Measurements from ENCODE around the gene C16orf87.

The C16orf87 gene

GRCh38 chr16:46842192-46842895 lies 11.4 kb upstream of the C16orf87 start:
- DNase-seq: no peak

DNA sequence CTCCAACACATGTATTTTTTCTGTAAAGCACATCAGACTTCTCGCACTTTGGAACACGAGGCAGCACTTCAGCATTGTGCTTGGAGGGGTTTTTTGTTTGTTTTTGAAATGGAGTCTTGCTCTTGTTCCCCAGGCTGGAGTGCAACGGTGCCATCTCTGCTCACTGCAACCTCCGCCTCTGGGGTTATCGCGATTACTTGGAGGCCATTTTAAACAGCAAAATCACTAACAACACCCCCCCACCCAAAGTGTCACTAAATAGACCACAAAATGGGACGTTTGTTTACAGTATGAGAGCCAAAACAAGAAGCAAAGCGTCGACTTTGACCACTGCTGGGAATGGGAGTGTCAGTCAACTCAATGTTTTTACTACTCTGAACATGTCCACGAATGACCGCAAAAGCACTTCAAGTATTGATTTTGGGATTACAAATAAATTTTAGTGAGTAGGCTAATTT lies 9.0 kb upstream of the C16orf87 start:
- DNase-seq: no peak

DNA sequence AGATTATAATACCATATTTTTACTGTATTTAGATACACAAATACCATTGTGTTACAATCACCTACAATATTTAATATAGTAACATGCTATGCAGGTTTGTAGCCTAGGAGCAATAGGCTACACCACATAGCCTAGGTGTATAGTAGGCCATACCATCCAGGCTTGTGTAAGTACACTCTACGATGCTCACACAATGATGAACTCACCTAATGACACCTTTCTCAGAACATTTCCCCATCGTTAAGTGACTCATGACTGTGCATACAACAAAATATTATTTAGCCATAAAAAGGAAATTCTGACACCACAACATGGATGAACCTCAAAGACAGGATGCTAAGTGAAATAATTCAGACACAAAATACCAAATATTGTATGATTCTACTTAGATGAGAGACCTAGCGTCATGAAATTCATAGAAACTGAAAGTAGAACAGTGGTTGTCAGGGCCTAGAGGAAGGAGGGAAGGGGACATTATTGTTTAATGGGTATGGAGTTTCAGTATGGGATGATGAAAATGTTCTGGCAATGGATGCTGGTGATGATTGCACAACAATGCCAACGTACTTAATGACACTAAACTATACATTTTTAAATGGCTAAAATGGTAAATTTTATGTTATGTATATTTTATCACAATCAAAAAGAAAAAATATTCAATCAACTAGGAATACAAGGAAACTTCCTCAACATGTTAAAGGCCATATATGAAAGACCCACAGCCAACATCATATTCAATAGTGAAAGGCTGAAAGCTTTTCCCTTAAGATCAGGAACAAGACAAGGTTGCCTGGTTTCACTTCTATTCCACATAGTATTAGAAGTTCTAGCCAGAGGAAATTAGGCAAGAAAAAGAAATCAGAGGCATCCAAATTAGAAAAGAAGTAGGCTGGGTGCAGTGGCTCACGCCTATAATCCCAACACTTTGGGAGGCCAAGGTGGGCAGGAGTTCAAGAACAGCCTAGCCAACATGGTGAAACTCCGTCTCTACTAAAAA lies 5.9 kb upstream of the C16orf87 start:
- DNase-seq: no peak

DNA sequence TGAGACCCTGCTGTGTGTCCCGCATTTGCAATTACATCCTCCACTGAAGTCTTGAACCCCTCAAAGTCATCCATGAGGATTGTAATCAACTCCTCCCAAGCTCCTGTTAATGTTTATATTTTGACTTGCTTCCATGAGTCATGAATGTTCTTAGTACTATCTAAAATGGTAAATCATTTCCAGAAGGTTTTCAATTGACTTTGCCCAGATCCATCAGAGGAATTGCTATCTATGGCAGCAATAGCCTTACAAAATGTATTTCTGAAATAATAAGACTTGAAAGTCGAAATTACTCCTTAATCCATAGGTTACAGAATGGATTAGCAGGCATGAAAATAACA lies 2.5 kb upstream of the C16orf87 start:
- no peak for DNase-seq

- DNase-seq: no peak
Measured at GRCh38 chr16:46832757-46833459, 1.9 kb upstream of the C16orf87 start.

DNA sequence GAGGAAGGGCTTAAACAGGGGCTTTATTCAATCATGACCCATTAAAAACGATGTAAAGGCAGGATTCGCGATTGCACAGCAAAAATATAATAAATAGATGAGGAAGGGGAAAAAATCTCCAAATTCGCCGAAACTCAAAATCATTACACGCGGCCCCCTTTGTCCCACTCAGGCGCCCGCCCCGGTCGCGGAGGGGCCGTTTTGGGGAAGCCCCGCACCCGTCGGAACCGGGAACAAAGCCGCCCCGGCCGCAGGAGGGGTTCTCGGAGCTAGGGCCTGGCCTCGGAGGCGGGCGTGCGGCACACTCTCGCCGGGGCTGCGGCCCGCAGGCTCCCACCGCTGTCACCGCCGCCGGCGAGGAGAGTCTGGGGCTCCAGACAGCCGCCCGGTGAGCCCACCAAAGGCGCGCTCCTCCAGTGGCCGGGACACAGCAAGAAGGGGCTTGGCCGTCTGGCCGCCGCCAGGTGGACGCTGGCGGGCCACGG lies 521 bp downstream of the C16orf87 start:
- peak; percentile 9 for DNase-seq

- DNase-seq: no peak
Measured at GRCh38 chr16:46828943-46829342, 2.0 kb downstream of the C16orf87 start.

DNA sequence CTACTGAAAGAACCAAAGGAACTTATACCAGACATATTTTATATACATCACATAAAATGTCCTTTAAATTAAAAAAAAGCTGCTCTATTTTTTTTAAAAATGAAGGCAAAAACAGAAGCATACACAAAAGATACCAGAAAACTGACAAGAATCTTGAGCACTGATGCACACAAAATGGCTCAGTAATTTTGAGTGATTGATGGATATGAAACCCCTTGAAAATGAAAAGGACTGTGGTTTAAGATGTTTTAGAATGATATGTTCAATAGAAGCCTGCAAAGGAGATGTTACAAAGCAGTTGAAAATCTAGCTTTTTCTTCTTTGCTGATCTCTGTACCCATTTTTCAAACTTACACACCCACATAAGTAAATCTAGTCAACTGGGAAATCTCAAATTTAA lies 2.7 kb downstream of the C16orf87 start:
- no peak for DNase-seq

DNA sequence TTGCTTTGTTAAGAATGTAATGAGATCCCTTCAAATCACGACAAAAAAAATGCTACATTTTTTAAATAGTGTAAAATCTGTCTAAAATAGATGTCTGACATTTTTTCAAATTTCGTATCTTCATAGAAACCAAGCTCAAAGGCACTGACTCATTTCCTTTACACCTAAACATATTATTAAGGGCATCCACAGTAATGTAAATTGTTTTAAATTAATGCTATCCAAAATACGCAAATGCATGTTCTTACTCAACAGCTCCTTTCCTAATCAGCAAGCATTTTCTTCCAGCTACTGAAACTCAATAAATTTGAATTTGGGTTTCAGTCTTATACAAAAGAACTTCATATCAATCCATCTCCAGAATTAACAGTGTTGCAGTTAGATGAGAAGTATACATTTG lies 4.3 kb downstream of the C16orf87 start:
- DNase-seq: no peak

DNA sequence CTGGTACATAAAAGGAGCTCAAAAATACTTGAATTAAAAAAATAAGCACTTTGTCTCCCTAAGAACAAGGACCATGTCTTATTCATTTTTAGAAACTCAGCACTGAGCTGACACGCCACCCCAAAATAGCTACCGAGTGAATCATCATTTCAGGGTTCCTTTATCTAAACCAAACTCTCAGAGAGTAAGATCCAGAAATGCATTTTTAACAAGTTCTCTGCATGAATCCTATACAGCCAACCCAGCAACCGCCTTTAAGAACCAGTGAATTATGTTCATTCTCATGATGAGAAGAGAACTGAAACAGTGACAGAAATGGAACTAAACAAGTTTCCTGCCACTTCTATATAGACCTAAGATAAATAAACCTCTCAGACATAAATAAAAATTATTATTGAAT lies 8.7 kb downstream of the C16orf87 start:
- peak; percentile 55 for DNase-seq

DNA sequence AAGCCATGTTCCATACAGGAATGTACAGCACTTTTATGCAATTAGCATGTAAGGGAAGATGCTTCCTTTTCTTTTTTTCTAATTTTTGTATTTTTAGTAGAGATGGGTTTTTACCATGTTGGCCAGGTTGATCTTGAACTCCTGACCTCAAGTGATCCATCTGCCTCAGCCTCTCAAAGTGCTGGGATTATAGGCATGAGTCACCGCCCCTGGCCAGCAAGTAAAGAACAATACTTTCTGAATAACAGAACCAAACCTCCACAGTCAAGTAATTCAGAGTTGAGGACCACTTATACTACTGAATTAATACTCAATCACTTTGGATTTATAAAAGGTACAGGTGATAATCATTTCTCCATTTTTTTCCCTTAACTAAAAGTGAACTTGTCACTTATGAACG lies 13.0 kb downstream of the C16orf87 start:
- no peak for DNase-seq

GRCh38 chr16:46814790-46815189 lies 16.2 kb downstream of the C16orf87 start:
- DNase-seq: no peak

- no peak for DNase-seq
Measured at GRCh38 chr16:46813611-46814010, 17.4 kb downstream of the C16orf87 start.

DNA sequence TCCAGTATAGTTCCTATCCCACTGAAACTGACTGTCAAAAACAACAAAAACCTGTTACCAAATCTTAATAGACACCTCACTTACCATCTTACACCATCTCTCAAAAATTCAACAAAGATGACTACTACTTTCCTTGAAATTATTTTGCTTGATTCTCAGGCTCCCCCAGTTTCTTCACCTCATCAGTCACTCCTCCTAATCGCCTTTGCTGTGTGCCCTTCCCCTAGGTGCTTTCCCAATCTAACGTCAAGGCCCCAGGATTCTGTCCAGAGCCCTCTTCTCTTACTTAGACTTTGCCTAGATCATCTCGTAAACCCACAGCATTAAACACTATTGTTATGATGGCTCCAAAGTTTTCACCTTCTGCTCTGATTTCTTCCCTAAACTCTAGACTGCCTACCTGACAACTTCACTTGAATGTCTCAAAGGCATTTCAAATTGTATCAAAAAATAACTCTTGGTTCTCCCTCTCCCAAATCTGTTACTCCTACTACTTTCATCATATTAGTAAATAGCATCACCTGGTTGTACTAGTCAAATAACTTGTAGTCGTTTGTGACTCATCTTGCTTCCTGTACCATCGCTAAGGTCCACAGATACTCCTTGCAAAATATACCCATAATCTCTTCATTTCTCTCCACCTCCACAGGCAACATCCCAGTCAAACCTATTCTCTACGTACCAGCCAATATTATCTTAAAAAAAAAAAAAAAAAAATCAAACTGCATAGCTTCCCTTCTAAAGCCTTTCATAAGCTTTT lies 18.0 kb downstream of the C16orf87 start:
- DNase-seq: no peak

DNA sequence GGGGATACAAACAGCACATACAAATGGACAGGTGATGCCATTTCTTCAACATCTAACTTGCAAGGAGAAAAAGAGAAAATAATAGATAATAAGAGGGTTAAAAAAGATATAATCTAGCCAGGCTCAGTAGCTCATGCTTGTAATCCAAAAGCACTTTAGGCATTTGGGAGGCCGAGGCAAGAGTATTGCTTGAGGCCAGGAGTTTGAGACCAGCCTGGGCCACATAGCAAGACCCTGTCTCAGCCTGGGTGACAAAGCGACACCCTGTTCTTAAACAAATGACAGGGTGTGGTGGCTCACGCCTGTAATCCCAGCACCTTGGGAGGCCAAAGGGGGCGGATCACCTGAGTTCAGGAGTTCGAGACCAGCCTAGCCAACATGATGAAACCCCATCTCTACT lies 19.3 kb downstream of the C16orf87 start:
- DNase-seq: no peak

GRCh38 chr16:46808997-46809396 lies 22.0 kb downstream of the C16orf87 start:
- DNase-seq: no peak

DNA sequence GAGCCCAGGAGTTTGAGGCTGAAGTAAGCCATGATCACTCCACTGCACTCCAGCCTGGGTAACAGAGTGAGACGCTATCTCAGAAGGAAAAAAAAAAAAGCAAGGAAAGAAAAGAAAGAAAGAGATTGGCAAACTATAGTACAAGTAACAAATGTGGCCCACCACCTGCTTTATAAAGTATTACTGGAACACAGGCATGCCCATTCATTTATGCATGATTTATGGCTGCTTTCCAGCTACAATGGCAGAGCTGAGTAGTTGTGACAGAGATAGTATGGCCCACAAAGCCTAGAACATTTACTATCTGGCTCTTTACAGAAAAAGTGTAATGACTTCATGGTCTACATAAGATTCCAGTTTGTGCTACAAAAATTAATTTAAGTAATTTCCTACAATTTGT lies 23.6 kb downstream of the C16orf87 start:
- no peak for DNase-seq

DNA sequence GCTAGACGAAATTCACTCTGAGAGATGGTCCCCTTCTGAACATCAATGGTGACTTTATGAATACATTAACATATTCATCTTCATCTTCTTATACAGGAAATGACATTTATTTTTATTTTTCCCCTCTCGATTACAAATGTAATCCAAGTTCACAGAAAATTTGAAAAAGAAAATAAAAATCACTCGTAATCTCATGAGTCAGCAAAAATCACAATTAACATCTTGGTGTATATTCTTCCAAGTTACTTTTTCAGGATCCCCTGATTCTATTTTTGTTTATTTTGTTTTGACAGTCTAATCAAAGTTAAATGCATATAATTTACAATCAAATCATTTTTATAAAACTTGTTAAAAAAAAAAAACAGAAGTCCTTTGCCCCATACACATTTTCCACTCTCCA lies 27.6 kb downstream of the C16orf87 start:
- DNase-seq: no peak

- peak; percentile 19 for DNase-seq
Measured at GRCh38 chr16:46801428-46802049, 29.4 kb downstream of the C16orf87 start.

DNA sequence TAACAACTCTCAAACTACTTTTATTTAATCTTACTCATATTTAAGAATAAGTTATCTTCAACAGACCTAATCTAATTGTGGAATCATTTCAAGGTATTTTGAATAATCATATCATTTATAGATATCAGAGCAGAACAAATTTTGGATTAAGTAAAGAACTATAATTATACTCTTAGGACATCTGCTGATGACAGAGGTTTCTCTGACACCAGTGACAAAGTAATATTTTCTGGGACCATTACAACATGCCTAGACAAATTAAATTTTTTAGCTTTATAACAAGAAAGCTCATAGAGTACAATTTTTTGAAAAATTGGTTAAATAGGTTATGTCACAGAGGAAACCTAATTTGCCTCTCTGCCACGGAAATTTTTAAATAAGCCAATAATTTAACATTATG lies 30.5 kb downstream of the C16orf87 start:
- DNase-seq: no peak

DNA sequence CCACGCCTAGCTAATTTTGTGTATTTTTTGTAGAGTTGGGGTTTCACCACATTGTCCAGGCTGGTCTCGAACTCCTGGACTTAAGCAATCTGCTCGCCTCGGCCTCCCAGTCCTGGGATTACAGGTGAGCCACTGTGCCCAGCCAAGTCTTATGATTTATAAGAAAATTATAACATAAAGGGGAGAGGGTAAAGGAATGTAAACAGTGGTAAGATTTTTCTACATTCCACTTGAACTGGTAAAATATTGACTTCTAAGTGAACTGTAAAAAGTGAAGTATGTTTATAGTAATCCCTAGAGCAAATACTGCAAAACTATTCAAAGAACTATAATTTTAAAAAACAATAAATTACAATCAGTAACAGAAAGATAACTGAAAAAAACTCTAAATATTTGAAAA lies 33.5 kb downstream of the C16orf87 start:
- no peak for DNase-seq

- DNase-seq: no peak
Measured at GRCh38 chr16:46796764-46797269, 34.2 kb downstream of the C16orf87 start.
